Sigmoid colon (tissue), 7 donors: ENCODE measurements around the gene SORBS1. TPM values are rescaled to one million over a fixed set of nuclear protein-coding genes. Genes with fewer than 3 reads are reported as not detected.

Source experiments
- DNase-seq: peaks from one replicate; pipeline ENCODE4 v3.0.0-alpha.2; 2019
- H3K27ac ChIP-seq, 4 donors: fragments of 200-600 bp; sonication (generic); one replicate each; pipeline ENCODE4 v1.5.1; 2016 to 2019; ENCODE audit warnings: mild to moderate bottlenecking in 1 of 4
- H3K27me3 ChIP-seq, 3 donors: fragments of 200-600 bp; sonication (generic); one replicate each; pipeline ENCODE4 v1.5.1; 2019; ENCODE audit warnings: mild to moderate bottlenecking in 1 of 3
- H3K36me3 ChIP-seq, 4 donors: fragments of 200-600 bp; sonication (generic); one replicate each; pipeline ENCODE4 v1.5.1; 2016 to 2019
- H3K4me1 ChIP-seq, 4 donors: fragments of 200-600 bp; sonication (generic); one replicate each; pipeline ENCODE4 v1.5.1; 2017 to 2019
- H3K4me3 ChIP-seq, 4 donors: fragments of 200-600 bp; sonication (generic); one replicate each; pipeline ENCODE4 v1.5.1; 2017 to 2019; ENCODE audit warnings: mild to moderate bottlenecking in 2 of 4, moderate library complexity in 1 of 4
- H3K9me3 ChIP-seq, 4 donors: fragments of 200-600 bp in 3 of 4; sonication (generic) in 3 of 4; one replicate each; pipeline versions ENCODE4 v1.5.1 to v1.6.1; 2013 to 2019
- CTCF ChIP-seq, 4 experiments: fragments of 450-650 bp in 3 of 4; fragments of 200-600 bp in 1 of 4; IDR thresholded peaks; one replicate each; pipeline ENCODE4 v1.5.1; 2016 to 2019; ENCODE audit warnings: antibody characterized with exemption in 4 of 4, mild to moderate bottlenecking in 3 of 4, moderate library complexity in 2 of 4
- EP300 ChIP-seq, 4 donors: sonication (generic); formaldehyde crosslinking; IDR thresholded peaks; one replicate each; pipeline ENCODE4 v1.6.1; 2017; ENCODE audit warnings: antibody characterized with exemption in 4 of 4
- POLR2A ChIP-seq, 2 donors: fragments of 450-650 bp; IDR thresholded peaks; one replicate each; pipeline ENCODE4 v1.6.1; 2016; ENCODE audit warnings: antibody characterized with exemption in 2 of 2, mild to moderate bottlenecking in 2 of 2, moderate library complexity in 2 of 2
- POLR2AphosphoS5 ChIP-seq, 4 donors: sonication (generic); formaldehyde crosslinking; IDR thresholded peaks; one replicate each; pipeline ENCODE4 v1.6.1; 2017; ENCODE audit warnings: antibody characterized with exemption in 4 of 4
- WGBS, 2 donors: extraction: QIAGEN DNeasy Blood & Tissue Kit; methylation state at CpG; one replicate each; pipeline ENCODE4 v1.1.7; 2013; 5-methylcytosine and 5-hydroxymethylcytosine counted together
- intact Hi-C: fragments of 100-400 bp; cut with DNase I; formaldehyde crosslinking; loops from one replicate; pipeline ENCODE4 v1.15.1; 2023
- polyA plus RNA-seq, 3 donors: library from polyadenylated mRNA; stranded (reverse); fragments of 200-250 nt; gene quantifications; one replicate each; pipeline ENCODE4 v1.2.3, GENCODE V29; 2013
- total RNA-seq, 4 donors: library from RNA; depleted of rRNA; stranded (reverse); fragments of >200 nt; gene quantifications; one replicate each; pipeline ENCODE4 v1.1.0, GENCODE V29; 2016
- donor health status: healthy with polysubstance abuse.
- donor health status: Bipolar disorder and iron deficiency.
- donor health status: healthy.

SORBS1 gene
- total and polyA plus RNA-seq, 7 donors = 8.1 to 1,403 (median 664) TPM

GRCh38 chr10:95364342-95364741 is 196.8 kb downstream of the SORBS1 start:
- TF ChIP-seq EP300 (IDR thresholded peaks at IDR 0.05) = no peak
- no peak for TF ChIP-seq CTCF (IDR thresholded peaks at IDR 0.05)
- TF ChIP-seq POLR2AphosphoS5 (IDR thresholded peaks at IDR 0.05) = no peak
- TF ChIP-seq POLR2A (IDR thresholded peaks at IDR 0.05) = no peak
- Histone ChIP-seq H3K9me3 (no peaks in the 10 kb centered on the region), H3K4me1 (peaks cover 0 to 65% (median 57%) of the 10 kb centered on the region in 4 donors), H3K36me3 (peaks cover 0 to 62% (median 29%) of the 10 kb centered on the region in 4 donors), H3K27ac (peak overlapping the region in 3 of 4 donors; percentile 21 to 52 (median 41)), H3K27me3 (no peaks in the 10 kb centered on the region), H3K4me3 (no peak overlapping the region)
- intact Hi-C loops = no loop called here
- WGBS, 2 donors = 85 to 88% methylated on average over 6 of the region's 6 CpGs
- DNase-seq = no peak

GRCh38 chr10:95363303-95363912 is 197.8 kb downstream of the SORBS1 start:
- 1% methylated on average over 2 of the region's 2 CpGs for WGBS, 2 donors
- Histone ChIP-seq H3K4me1 (peaks cover 0 to 73% (median 65%) of the 10 kb centered on the region in 4 donors), H3K4me3 (no peak overlapping the region), H3K27me3 (no peaks in the 10 kb centered on the region), H3K36me3 (peaks cover 0 to 57% (median 26%) of the 10 kb centered on the region in 4 donors), H3K27ac (peak overlapping the region; percentile 41 to 67 (median 63)), H3K9me3 (no peaks in the 10 kb centered on the region)
- TF ChIP-seq POLR2AphosphoS5 (IDR thresholded peaks at IDR 0.05) (no peak), EP300 (IDR thresholded peaks at IDR 0.05) (no peak), POLR2A (IDR thresholded peaks at IDR 0.05) (no peak), CTCF (IDR thresholded peaks at IDR 0.05) (peak; percentile 25 to 86 (median 84))
- intact Hi-C loops = no loop called here
- no peak for DNase-seq

GRCh38 chr10:95360122-95360714 is 201.0 kb downstream of the SORBS1 start:
- intact Hi-C loops = no loop called here
- Histone ChIP-seq H3K4me3 (no peak overlapping the region), H3K27ac (peak overlapping the region; percentile 53 to 67 (median 63)), H3K4me1 (peaks cover 0 to 75% (median 64%) of the 10 kb centered on the region in 4 donors), H3K36me3 (peaks cover 8 to 58% (median 27%) of the 10 kb centered on the region in 4 donors), H3K9me3 (no peaks in the 10 kb centered on the region), H3K27me3 (no peaks in the 10 kb centered on the region)
- no peak for DNase-seq
- no peak for TF ChIP-seq CTCF (IDR thresholded peaks at IDR 0.05)
- TF ChIP-seq POLR2AphosphoS5 (IDR thresholded peaks at IDR 0.05) = peak in 1 of 4 donors; percentile 17
- TF ChIP-seq EP300 (IDR thresholded peaks at IDR 0.05) = no peak
- TF ChIP-seq POLR2A (IDR thresholded peaks at IDR 0.05) = no peak

GRCh38 chr10:95359466-95359865 is 201.7 kb downstream of the SORBS1 start:
- no peaks in the 10 kb centered on the region for H3K27me3 ChIP-seq
- no peak overlapping the region for H3K4me3 ChIP-seq
- TF ChIP-seq POLR2AphosphoS5 (IDR thresholded peaks at IDR 0.05) (no peak), POLR2A (IDR thresholded peaks at IDR 0.05) (no peak), EP300 (IDR thresholded peaks at IDR 0.05) (no peak), CTCF (IDR thresholded peaks at IDR 0.05) (no peak)
- intact Hi-C loops = no loop called here
- H3K27ac ChIP-seq = peak overlapping the region; percentile 14 to 67 (median 42)
- peaks cover 16 to 65% (median 34%) of the 10 kb centered on the region in 4 donors for H3K36me3 ChIP-seq
- DNase-seq = no peak
- H3K4me1 ChIP-seq = peaks cover 0 to 74% (median 62%) of the 10 kb centered on the region in 4 donors
- 80 to 91% methylated on average over 6 of the region's 6 CpGs for WGBS, 2 donors
- no peaks in the 10 kb centered on the region for H3K9me3 ChIP-seq
